DOHH2 (cell line): ENCODE data around the gene TUBB1.

Experiments used
- EZH2phosphoT487 ChIP-seq: fragments of 200-600 bp; sonication (generic); IDR thresholded peaks from 2 replicates; pipeline ENCODE4 v1.6.1; 2017; ENCODE audit warnings: borderline replicate concordance, mild to moderate bottlenecking, antibody characterized with exemption, low read length, moderate library complexity, mixed read lengths
- TF ChIP-seq, protein P1 (sequence below): fragments of 200-600 bp; sonication (generic); IDR thresholded peaks from one replicate; pipeline ENCODE4 v1.5.1; 2014; ENCODE audit warnings: antibody characterized with exemption, mild to moderate bottlenecking, low read depth, low read length; ENCODE audit not compliant: poor library complexity, severe bottlenecking

DNA sequence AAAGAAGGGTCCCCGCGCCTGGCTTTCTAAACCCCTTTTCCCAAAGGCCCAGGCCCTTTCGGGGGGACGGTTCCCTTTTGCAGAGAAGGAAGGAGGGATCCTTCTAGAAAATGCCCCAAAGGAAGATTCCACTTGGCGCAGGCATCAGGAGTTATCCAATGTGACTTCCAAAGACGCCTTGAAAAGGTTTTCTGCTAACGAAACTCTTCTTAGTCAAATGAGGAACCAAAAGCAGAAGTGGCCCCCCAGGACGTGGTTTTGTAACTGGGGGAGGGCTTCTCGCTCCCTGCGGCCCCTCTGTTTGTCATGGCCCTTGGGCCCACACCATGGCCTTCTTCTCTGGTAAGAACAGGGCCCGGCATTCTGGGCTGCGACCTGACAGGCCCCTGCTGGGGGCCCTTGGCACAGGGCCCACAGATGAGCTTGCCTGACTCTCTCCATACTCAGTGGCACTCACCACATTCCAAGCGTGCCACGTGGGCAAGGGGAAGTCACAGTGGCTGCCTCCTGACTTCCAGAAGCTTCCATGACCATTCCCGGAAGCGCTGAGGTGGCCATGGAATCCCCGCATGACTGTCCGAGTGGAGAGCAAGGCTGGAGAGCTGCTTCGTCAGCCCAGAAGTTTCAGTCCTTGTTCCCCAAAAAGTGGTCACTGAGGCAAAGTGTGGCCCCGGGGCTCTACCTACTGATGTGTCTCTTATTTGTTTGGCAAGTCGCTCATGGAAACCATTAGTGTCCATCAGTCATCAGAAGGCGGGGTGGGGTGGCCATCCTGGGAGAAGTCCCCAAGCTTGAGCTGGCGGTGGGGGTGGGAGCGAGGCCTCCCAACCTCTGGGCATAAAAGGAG lies 11.3 kb upstream of the TUBB1 start:
- TF ChIP-seq, protein P1, sequence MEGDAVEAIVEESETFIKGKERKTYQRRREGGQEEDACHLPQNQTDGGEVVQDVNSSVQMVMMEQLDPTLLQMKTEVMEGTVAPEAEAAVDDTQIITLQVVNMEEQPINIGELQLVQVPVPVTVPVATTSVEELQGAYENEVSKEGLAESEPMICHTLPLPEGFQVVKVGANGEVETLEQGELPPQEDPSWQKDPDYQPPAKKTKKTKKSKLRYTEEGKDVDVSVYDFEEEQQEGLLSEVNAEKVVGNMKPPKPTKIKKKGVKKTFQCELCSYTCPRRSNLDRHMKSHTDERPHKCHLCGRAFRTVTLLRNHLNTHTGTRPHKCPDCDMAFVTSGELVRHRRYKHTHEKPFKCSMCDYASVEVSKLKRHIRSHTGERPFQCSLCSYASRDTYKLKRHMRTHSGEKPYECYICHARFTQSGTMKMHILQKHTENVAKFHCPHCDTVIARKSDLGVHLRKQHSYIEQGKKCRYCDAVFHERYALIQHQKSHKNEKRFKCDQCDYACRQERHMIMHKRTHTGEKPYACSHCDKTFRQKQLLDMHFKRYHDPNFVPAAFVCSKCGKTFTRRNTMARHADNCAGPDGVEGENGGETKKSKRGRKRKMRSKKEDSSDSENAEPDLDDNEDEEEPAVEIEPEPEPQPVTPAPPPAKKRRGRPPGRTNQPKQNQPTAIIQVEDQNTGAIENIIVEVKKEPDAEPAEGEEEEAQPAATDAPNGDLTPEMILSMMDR = no peak
- no peak for TF ChIP-seq EZH2phosphoT487
